ENCODE measurements around the gene TTYH1. TPM values are rescaled to one million over a fixed set of nuclear protein-coding genes. Genes with fewer than 3 reads are reported as not detected.
"Not testable (repeated sequence)": the region's sequence is repeated elsewhere in the genome, so short reads cannot be mapped to it uniquely, and the experiment has no call there.

TTYH1 gene
- total RNA-seq, 2 donors from 2014 or later = not detected

GRCh38 chr19:54432144-54432738, 17.0 kb downstream of the TTYH1 start:
- ATAC-seq = no peak
- H3K9me3 ChIP-seq (ENCODE audit: control insufficient read depth, low read length, poor library complexity, severe bottlenecking) = no peaks in the 10 kb centered on the region
- DNase-seq = no peak
- no peak overlapping the region for H3K27ac Mint-ChIP-seq
- H3K27me3 Mint-ChIP-seq = peaks cover 9% of the 10 kb centered on the region
- no peak overlapping the region for H3K4me3 Mint-ChIP-seq
- H3K4me1 Mint-ChIP-seq = peaks cover 24% of the 10 kb centered on the region
- peaks cover 2% of the 10 kb centered on the region for H3K36me3 Mint-ChIP-seq (ENCODE audit: low read depth)

GRCh38 chr19:54433697-54434096, 18.4 kb downstream of the TTYH1 start:
- no peak overlapping the region for H3K4me3 Mint-ChIP-seq
- no peak overlapping the region for H3K27ac Mint-ChIP-seq
- H3K27me3 Mint-ChIP-seq = peaks cover 9% of the 10 kb centered on the region
- H3K9me3 ChIP-seq (ENCODE audit: control insufficient read depth, low read length, poor library complexity, severe bottlenecking) = no peaks in the 10 kb centered on the region
- H3K4me1 Mint-ChIP-seq = peaks cover 24% of the 10 kb centered on the region
- H3K36me3 Mint-ChIP-seq (ENCODE audit: low read depth) = peaks cover 2% of the 10 kb centered on the region
- DNase-seq (no peak), ATAC-seq (no peak)

GRCh38 chr19:54434112-54434872, 19.0 kb downstream of the TTYH1 start:
- Mint-ChIP-seq H3K4me1 (peaks cover 24% of the 10 kb centered on the region), H3K36me3 (ENCODE audit: low read depth) (peaks cover 2% of the 10 kb centered on the region), H3K4me3 (peak overlapping the region; percentile 9), H3K27me3 (peaks cover 3% of the 10 kb centered on the region), H3K27ac (peak overlapping the region; percentile 77)
- no peaks in the 10 kb centered on the region for H3K9me3 ChIP-seq (ENCODE audit: control insufficient read depth, low read length, poor library complexity, severe bottlenecking)
- DNase-seq = no peak
- ATAC-seq = no peak

GRCh38 chr19:54434873-54435214, 19.6 kb downstream of the TTYH1 start:
- Mint-ChIP-seq H3K36me3 (ENCODE audit: low read depth) (peaks cover 2% of the 10 kb centered on the region), H3K27ac (peak overlapping the region; percentile 77), H3K4me1 (peaks cover 24% of the 10 kb centered on the region), H3K27me3 (no peaks in the 10 kb centered on the region), H3K4me3 (peak overlapping the region; percentile 9)
- DNase-seq = no peak
- peak; percentile 27 for ATAC-seq
- no peaks in the 10 kb centered on the region for H3K9me3 ChIP-seq (ENCODE audit: control insufficient read depth, low read length, poor library complexity, severe bottlenecking)

- H3K4me1 Mint-ChIP-seq = peaks cover 22% of the 10 kb centered on the region
- DNase-seq (no peak), ATAC-seq (no peak)
- no peaks in the 10 kb centered on the region for H3K9me3 ChIP-seq (ENCODE audit: control insufficient read depth, low read length, poor library complexity, severe bottlenecking)
- no peak overlapping the region for H3K27ac Mint-ChIP-seq
- no peaks in the 10 kb centered on the region for H3K27me3 Mint-ChIP-seq
- no peak overlapping the region for H3K4me3 Mint-ChIP-seq
- H3K36me3 Mint-ChIP-seq (ENCODE audit: low read depth) = peaks cover 2% of the 10 kb centered on the region
These were observed 20.3 kb downstream of the TTYH1 start for GRCh38 chr19:54435551-54436016.

- no peaks in the 10 kb centered on the region for H3K27me3 Mint-ChIP-seq
- peaks cover under 1% of the 10 kb centered on the region for H3K36me3 Mint-ChIP-seq (ENCODE audit: low read depth)
- peaks cover 21% of the 10 kb centered on the region for H3K4me1 Mint-ChIP-seq
- DNase-seq = no peak
- H3K9me3 ChIP-seq (ENCODE audit: control insufficient read depth, low read length, poor library complexity, severe bottlenecking) = no peaks in the 10 kb centered on the region
- H3K4me3 Mint-ChIP-seq = no peak overlapping the region
- peak overlapping the region; percentile 56 for H3K27ac Mint-ChIP-seq
- ATAC-seq = no peak
These were observed 20.8 kb downstream of the TTYH1 start for GRCh38 chr19:54436031-54436523.

- no peaks in the 10 kb centered on the region for H3K9me3 ChIP-seq (ENCODE audit: control insufficient read depth, low read length, poor library complexity, severe bottlenecking)
- DNase-seq = no peak
- peaks cover 18% of the 10 kb centered on the region for H3K4me1 Mint-ChIP-seq
- peak overlapping the region; percentile 56 for H3K27ac Mint-ChIP-seq
- no peak for ATAC-seq
- no peaks in the 10 kb centered on the region for H3K36me3 Mint-ChIP-seq (ENCODE audit: low read depth)
- H3K4me3 Mint-ChIP-seq = no peak overlapping the region
- no peaks in the 10 kb centered on the region for H3K27me3 Mint-ChIP-seq
These were observed 21.5 kb downstream of the TTYH1 start for GRCh38 chr19:54436628-54437252.

- Mint-ChIP-seq H3K4me1 (peaks cover 12% of the 10 kb centered on the region), H3K27me3 (no peaks in the 10 kb centered on the region), H3K27ac (peak overlapping the region; percentile 49), H3K36me3 (ENCODE audit: low read depth) (peaks cover 4% of the 10 kb centered on the region), H3K4me3 (no peak overlapping the region)
- no peaks in the 10 kb centered on the region for H3K9me3 ChIP-seq (ENCODE audit: control insufficient read depth, low read length, poor library complexity, severe bottlenecking)
- no peak for DNase-seq
- no peak for ATAC-seq
These were observed 24.0 kb downstream of the TTYH1 start for GRCh38 chr19:54439174-54439851.

- Mint-ChIP-seq H3K4me3 (no peak overlapping the region), H3K27me3 (no peaks in the 10 kb centered on the region), H3K36me3 (ENCODE audit: low read depth) (peaks cover 4% of the 10 kb centered on the region), H3K27ac (peak overlapping the region; percentile 24), H3K4me1 (peaks cover 4% of the 10 kb centered on the region)
- H3K9me3 ChIP-seq (ENCODE audit: control insufficient read depth, low read length, poor library complexity, severe bottlenecking) = no peaks in the 10 kb centered on the region
- DNase-seq = no peak
- no peak for ATAC-seq
These were observed 25.4 kb downstream of the TTYH1 start for GRCh38 chr19:54440641-54441040.

GRCh38 chr19:54444737-54445136, 29.5 kb downstream of the TTYH1 start:
- DNase-seq = no peak
- peak overlapping the region; percentile 11 for H3K27ac Mint-ChIP-seq
- H3K36me3 Mint-ChIP-seq (ENCODE audit: low read depth) = peaks cover 9% of the 10 kb centered on the region
- no peak overlapping the region for H3K4me3 Mint-ChIP-seq
- no peak for ATAC-seq
- H3K9me3 ChIP-seq (ENCODE audit: control insufficient read depth, low read length, poor library complexity, severe bottlenecking) = no peaks in the 10 kb centered on the region
- peaks cover 17% of the 10 kb centered on the region for H3K4me1 Mint-ChIP-seq
- no peaks in the 10 kb centered on the region for H3K27me3 Mint-ChIP-seq

GRCh38 chr19:54446349-54446748, 31.1 kb downstream of the TTYH1 start:
- not testable (repeated sequence) for DNase-seq; H3K4me3 Mint-ChIP-seq; ATAC-seq; H3K27me3 Mint-ChIP-seq; H3K9me3 ChIP-seq (ENCODE audit: control insufficient read depth, low read length, poor library complexity, severe bottlenecking); H3K27ac Mint-ChIP-seq
- Mint-ChIP-seq H3K4me1 (peaks cover 33% of the 10 kb centered on the region), H3K36me3 (ENCODE audit: low read depth) (peaks cover 12% of the 10 kb centered on the region)

GRCh38 chr19:54448040-54448773, 32.9 kb downstream of the TTYH1 start:
- Mint-ChIP-seq H3K36me3 (ENCODE audit: low read depth) (peaks cover 12% of the 10 kb centered on the region), H3K27ac (peak overlapping the region; percentile 100), H3K4me1 (peaks cover 37% of the 10 kb centered on the region), H3K27me3 (no peaks in the 10 kb centered on the region), H3K4me3 (peak overlapping the region; percentile 100)
- ATAC-seq (peak; percentile 26), DNase-seq (no peak)
- no peaks in the 10 kb centered on the region for H3K9me3 ChIP-seq (ENCODE audit: control insufficient read depth, low read length, poor library complexity, severe bottlenecking)

Measured in T-helper 17 cell (primary cell).